ENCODE results near the gene CD27. TPM values are rescaled to one million over a fixed set of nuclear protein-coding genes. Genes with fewer than 3 reads are reported as not detected.
A peak's percentile ranks its signal among the peaks of the same experiment; 100 is the strongest.

Gene CD27
- total and polyA plus RNA-seq, 2 of the 8 experiments (the other 6 are each of a cell fraction or from before 2014, with no cell fraction given), result 0.28 to 0.39 TPM

- Histone ChIP-seq H2BK12ac (ENCODE audit: low read depth, low read length) (no peak overlapping the region), H3K4me3 (ENCODE audit: extremely low read depth in 1 of 4, insufficient read depth in 2 of 4, low read depth in 3 of 4, low read length in 4 of 4) (no peak overlapping the region), H3K27ac (ENCODE audit: low read depth, low read length) (no peak overlapping the region), H2AK5ac (ENCODE audit: low read depth, low read length) (no peak overlapping the region), H3K23ac (ENCODE audit: insufficient read length) (no peak overlapping the region), H3K18ac (ENCODE audit: extremely low read depth, low read length) (no peak overlapping the region), H3K79me2 (ENCODE audit: control insufficient read depth in 1 of 2, insufficient read depth in 2 of 2, low read length in 2 of 2) (no peaks in the 10 kb centered on the region), H3K9ac (replicated peaks in 1 of 4; ENCODE audit: extremely low read depth in 1 of 4, low read depth in 3 of 4, low read length in 3 of 4) (no peak overlapping the region), H2BK15ac (ENCODE audit: low read length) (no peak overlapping the region), H3K4ac (replicated peaks; ENCODE audit: insufficient read length, low read depth, low read length) (no peak overlapping the region), H2BK5ac (ENCODE audit: low read depth, low read length) (0 out of 2 replicates have a peak overlapping the region, but pooled peaks have one; percentile 24), H3K79me1 (ENCODE audit: low read depth, low read length) (no peaks in the 10 kb centered on the region), H3K4me2 (ENCODE audit: insufficient read depth in 1 of 2, low read depth in 2 of 2, low read length in 2 of 2) (no peak overlapping the region), H3K27me3 (replicated peaks in 1 of 4; ENCODE audit: control insufficient read depth in 3 of 4, extremely low read depth in 1 of 4, insufficient read depth in 3 of 4, low read length in 3 of 4) (no peaks in the 10 kb centered on the region), H3K36me3 (ENCODE audit: control insufficient read depth in 2 of 4, insufficient read depth in 4 of 4, low read length in 3 of 4) (peaks cover 5 to 39% (median 26%) of the 10 kb centered on the region in 4 experiments), H4K20me1 (replicated peaks in 1 of 2; ENCODE audit: control insufficient read depth in 1 of 2, insufficient read depth in 2 of 2, low read length in 2 of 2) (peaks cover 0 to 3% of the 10 kb centered on the region in 2 experiments), H3K14ac (ENCODE audit: insufficient read length) (no peak overlapping the region), H2BK20ac (ENCODE audit: low read length) (no peak overlapping the region), H3K4me1 (replicated peaks in 1 of 4; ENCODE audit: control insufficient read depth in 3 of 4, insufficient read depth in 4 of 4, low read length in 3 of 4) (no peaks in the 10 kb centered on the region), H3K23me2 (ENCODE audit: low read depth, low read length) (no peaks in the 10 kb centered on the region), H4K91ac (replicated peaks; ENCODE audit: insufficient read length, low read length) (no peak overlapping the region), H4K5ac (ENCODE audit: insufficient read length, low read depth, low read length) (no peak overlapping the region), H2BK120ac (replicated peaks; ENCODE audit: low read depth, low read length) (no peak overlapping the region), H3K56ac (replicated peaks; ENCODE audit: insufficient read length, low read depth, low read length) (no peak overlapping the region), H2AFZ (ENCODE audit: low read length) (no peak overlapping the region), H3K9me3 (ENCODE audit: insufficient read depth in 2 of 2, low read depth in 1 of 2, low read length in 1 of 2) (no peaks in the 10 kb centered on the region), H4K8ac (ENCODE audit: extremely low read depth, insufficient read depth, low read length) (no peak overlapping the region)
- DNase-seq (ENCODE audit: low read depth in 1 of 2, low spot score in 2 of 2) (no peak), FAIRE-seq (no peak)
- WGBS, 2 experiments (ENCODE audit: extremely low coverage in 1 of 2, insufficient coverage in 1 of 2, insufficient read length in 1 of 2, insufficient replicate concordance in 2 of 2, low coverage in 1 of 2, low lambda C conversion rate in 2 of 2, missing lambda C conversion rate in 1 of 2), result 87% methylated on average over 10 of the region's 10 CpGs; no CpG with 5 or more reads in 1 of the 2 experiments
- ChIA-PET CTCF (ENCODE audit: partially characterized antibody) (interaction anchor here (1.0 to 10.5 kb wide), 9 partner anchors 9 to 133 kb away, joined by 3 to 202 read pairs (median 6); partner anchors contain the start of genes CD27, TAPBPL and VAMP1), POLR2A (ENCODE audit: partially characterized antibody) (interaction anchor here (0.7 to 8.8 kb wide), 12 partner anchors 8 to 134 kb away, joined by 3 to 78 read pairs (median 4); partner anchors contain the start of genes CD27, MRPL51, TAPBPL and VAMP1)
- no peak for TF ChIP-seq TAF1 (IDR thresholded peaks at IDR 0.05; ENCODE audit: low read depth, low read length)
- no peak for TF ChIP-seq SP2 (IDR thresholded peaks at IDR 0.05; ENCODE audit: low read length)
- TF ChIP-seq SAP30 (IDR thresholded peaks at IDR 0.05; ENCODE audit: insufficient read depth, insufficient replicate concordance, low read length), result no peak
- TF ChIP-seq YY1 (IDR thresholded peaks at IDR 0.05; ENCODE audit: low read depth, low read length), result no peak
- TF ChIP-seq MAX (IDR thresholded peaks at IDR 0.05), result no peak
- TF ChIP-seq POU5F1 (IDR thresholded peaks at IDR 0.05; ENCODE audit: low read depth, low read length), result no peak
- TF ChIP-seq BRCA1 (IDR thresholded peaks at IDR 0.05; ENCODE audit: low read depth, low read length), result no peak
- no peak for TF ChIP-seq RNF2 (IDR thresholded peaks at IDR 0.05; ENCODE audit: borderline replicate concordance, low read depth, low read length, missing control alignments, poor library complexity, severe bottlenecking)
- no peak for TF ChIP-seq SIX5 (IDR thresholded peaks at IDR 0.05; ENCODE audit: low read depth, low read length)
- TF ChIP-seq NANOG (IDR thresholded peaks at IDR 0.05; ENCODE audit: insufficient read depth, low read depth, low read length, poor library complexity, severe bottlenecking), result no peak
- TF ChIP-seq EZH2 (IDR thresholded peaks at IDR 0.05; ENCODE audit: low read depth, low read length, severe bottlenecking), result no peak
- no peak for TF ChIP-seq CBX5 (IDR thresholded peaks at IDR 0.05; ENCODE audit: low read depth, low read length)
- TF ChIP-seq RFX5 (IDR thresholded peaks at IDR 0.05; ENCODE audit: borderline replicate concordance, low read depth, low read length), result no peak
These were observed 16.1 kb downstream of the CD27 start for GRCh38 chr12:6460751-6461371.
